ENCODE results near the gene KLF11.

The KLF11 gene

GRCh38 chr2:10094271-10094814 is 51.0 kb downstream of the KLF11 start:
- in situ Hi-C loops (cut with MboI; ENCODE audit: low sequenced_read_pairs, unreplicated experiment), result no loop called here
- no peak for TF ChIP-seq CTCF (IDR thresholded peaks at IDR 0.05; ENCODE audit: borderline replicate concordance, control extremely low read depth, extremely low read depth, insufficient read depth, missing control alignments)
- DNase-seq (ENCODE audit: low spot score), result no peak

GRCh38 chr2:10095175-10095574 is 51.8 kb downstream of the KLF11 start:
- no peak for DNase-seq (ENCODE audit: low spot score)
- in situ Hi-C loops (cut with MboI; ENCODE audit: low sequenced_read_pairs, unreplicated experiment), result no loop called here
- no peak for TF ChIP-seq CTCF (IDR thresholded peaks at IDR 0.05; ENCODE audit: borderline replicate concordance, control extremely low read depth, extremely low read depth, insufficient read depth, missing control alignments)

- DNase-seq (ENCODE audit: low spot score), result no peak
- in situ Hi-C loops (cut with MboI; ENCODE audit: low sequenced_read_pairs, unreplicated experiment), result no loop called here
- no peak for TF ChIP-seq CTCF (IDR thresholded peaks at IDR 0.05; ENCODE audit: borderline replicate concordance, control extremely low read depth, extremely low read depth, insufficient read depth, missing control alignments)
Observed at GRCh38 chr2:10096641-10097040, 53.3 kb downstream of the KLF11 start.

GRCh38 chr2:10097352-10098148 is 54.2 kb downstream of the KLF11 start:
- peak; percentile 78 for TF ChIP-seq CTCF (IDR thresholded peaks at IDR 0.05; ENCODE audit: borderline replicate concordance, control extremely low read depth, extremely low read depth, insufficient read depth, missing control alignments)
- peak; percentile 81 for DNase-seq (ENCODE audit: low spot score)
- in situ Hi-C loops (cut with MboI; ENCODE audit: low sequenced_read_pairs, unreplicated experiment), result no loop called here

- no peak for TF ChIP-seq CTCF (IDR thresholded peaks at IDR 0.05; ENCODE audit: borderline replicate concordance, control extremely low read depth, extremely low read depth, insufficient read depth, missing control alignments)
- in situ Hi-C loops (cut with MboI; ENCODE audit: low sequenced_read_pairs, unreplicated experiment), result no loop called here
- no peak for DNase-seq (ENCODE audit: low spot score)
Observed at GRCh38 chr2:10101491-10101890, 58.1 kb downstream of the KLF11 start.

GRCh38 chr2:10103179-10103578 is 59.8 kb downstream of the KLF11 start:
- no peak for TF ChIP-seq CTCF (IDR thresholded peaks at IDR 0.05; ENCODE audit: borderline replicate concordance, control extremely low read depth, extremely low read depth, insufficient read depth, missing control alignments)
- DNase-seq (ENCODE audit: low spot score), result no peak
- in situ Hi-C loops (cut with MboI; ENCODE audit: low sequenced_read_pairs, unreplicated experiment), result no loop called here

All from GM13976 (cell line).